Common myeloid progenitor, CD34-positive (primary cell): Measurements from ENCODE around the gene PADI4.
"Not testable (repeated sequence)": the region's sequence is repeated elsewhere in the genome, so short reads cannot be mapped to it uniquely, and the experiment has no call there.

Source experiments
- CTCF ChIA-PET: fragments of 350-600 bp; sonication (Branson Sonifier 250); formaldehyde crosslinking; loops from one replicate; lab custom pipeline; 2021; ENCODE audit warnings: antibody characterized with exemption; lab: Charles Lee
- POLR2A ChIA-PET: fragments of 350-600 bp; sonication (Branson Sonifier 250); formaldehyde crosslinking; loops from one replicate; lab custom pipeline; 2021; ENCODE audit warnings: antibody characterized with exemption; lab: Charles Lee
- DNase-seq, 3 donors: peaks; one replicate each; pipeline versions ENCODE4 v3.0.0 to v3.0.0-alpha.2; 2013
- H3K27ac ChIP-seq, 2 experiments: 1 replicate in 1 of 2; 2 replicates in 1 of 2; pipeline ENCODE4 v1.7.0; 2013; ENCODE audit warnings: inconsistent platforms in 2 of 2, low read length in 2 of 2, mild to moderate bottlenecking in 2 of 2, low read depth in 1 of 2, moderate library complexity in 1 of 2; ENCODE audit not compliant: severe bottlenecking in 2 of 2, insufficient read depth in 1 of 2, poor library complexity in 1 of 2
- H3K27me3 ChIP-seq, 5 experiments: replicated peaks in 2 of 5; 1 replicate in 3 of 5; 2 replicates in 2 of 5; pipeline versions ENCODE4 v1.6.1 to v1.7.0; 2013; ENCODE audit warnings: low read length in 4 of 5, mild to moderate bottlenecking in 2 of 5, moderate library complexity in 2 of 5, inconsistent platforms in 1 of 5; ENCODE audit not compliant: insufficient read depth in 5 of 5, control insufficient read depth in 4 of 5
- H3K36me3 ChIP-seq, 4 experiments: 1 replicate in 2 of 4; 2 replicates in 2 of 4; pipeline versions ENCODE4 v1.6.1 to v1.7.0; 2013; ENCODE audit warnings: low read length in 3 of 4, control low read depth in 1 of 4, mild to moderate bottlenecking in 1 of 4; ENCODE audit not compliant: control insufficient read depth in 4 of 4, insufficient read depth in 4 of 4
- H3K4me1 ChIP-seq, 4 experiments: 1 replicate in 3 of 4; 2 replicates in 1 of 4; pipeline versions ENCODE4 v1.6.1 to v1.7.1; 2013; ENCODE audit warnings: low read length in 3 of 4, mild to moderate bottlenecking in 3 of 4, control low read depth in 1 of 4, inconsistent platforms in 1 of 4, moderate library complexity in 1 of 4; ENCODE audit not compliant: control insufficient read depth in 4 of 4, insufficient read depth in 4 of 4; ENCODE audit errors: control extremely low read depth in 1 of 4
- H3K4me3 ChIP-seq, 7 experiments: 1 replicate in 4 of 7; 2 replicates in 3 of 7; pipeline versions ENCODE4 v1.5.1 to v1.7.0; 2013; ENCODE audit warnings: mild to moderate bottlenecking in 7 of 7, low read length in 6 of 7, moderate library complexity in 6 of 7, inconsistent platforms in 2 of 7, low read depth in 2 of 7, control low read depth in 1 of 7; ENCODE audit not compliant: insufficient read depth in 4 of 7, control insufficient read depth in 1 of 7; ENCODE audit errors: extremely low read depth in 1 of 7
- H3K9me3 ChIP-seq, 5 experiments: 1 replicate in 4 of 5; 2 replicates in 1 of 5; pipeline versions ENCODE4 v1.6.1 to v1.7.1; 2013; ENCODE audit warnings: low read length in 4 of 5, mild to moderate bottlenecking in 2 of 5, inconsistent platforms in 1 of 5, low read depth in 1 of 5, moderate library complexity in 1 of 5; ENCODE audit not compliant: control insufficient read depth in 4 of 5, insufficient read depth in 2 of 5; ENCODE audit errors: control extremely low read depth in 1 of 5
- WGBS: methylation state at CpG from one replicate; pipeline ENCODE4 v1.1.5; 2013; ENCODE audit not compliant: insufficient coverage; 5-methylcytosine and 5-hydroxymethylcytosine counted together

Gene PADI4

GRCh38 chr1:17316704-17317103 lies 8.7 kb downstream of the PADI4 start:
- CTCF ChIA-PET = no interaction called here
- Histone ChIP-seq H3K27ac (no peak overlapping the region), H3K27me3 (no peaks in the 10 kb centered on the region), H3K36me3 (no peaks in the 10 kb centered on the region), H3K4me3 (no peak overlapping the region), H3K4me1 (peaks cover 0 to 5% (median 0%) of the 10 kb centered on the region in 4 experiments), H3K9me3 (no peaks in the 10 kb centered on the region)
- 89% methylated on average over 9 of the region's 9 CpGs for WGBS
- no peak for DNase-seq
- POLR2A ChIA-PET = no interaction called here

DNA sequence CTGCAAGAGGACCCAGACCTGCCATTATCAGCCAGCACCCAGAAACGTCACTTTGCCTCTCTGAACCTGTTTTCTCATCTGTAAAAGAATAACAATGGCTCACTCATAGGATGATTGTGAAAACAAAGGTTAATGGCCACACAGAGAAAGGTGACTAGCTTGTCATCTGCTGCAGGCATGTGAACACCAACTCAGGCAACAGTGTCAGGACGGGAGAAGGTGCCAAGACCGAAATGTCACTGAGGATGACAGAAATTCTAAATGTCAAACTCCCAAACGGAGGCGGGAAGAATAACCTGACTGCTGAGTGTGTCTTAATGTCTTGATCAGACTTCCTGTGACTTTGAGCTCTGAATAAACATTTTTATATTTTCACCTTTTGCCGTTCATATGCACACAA lies 10.3 kb downstream of the PADI4 start:
- Histone ChIP-seq H3K27ac (no peak overlapping the region), H3K27me3 (no peaks in the 10 kb centered on the region), H3K4me1 (peaks cover 0 to 5% (median 0%) of the 10 kb centered on the region in 4 experiments), H3K9me3 (no peaks in the 10 kb centered on the region), H3K36me3 (no peaks in the 10 kb centered on the region), H3K4me3 (no peak overlapping the region)
- CTCF ChIA-PET = interaction anchor here (1.6 kb wide), 1 partner anchor 10 kb away, joined by 5 read pairs; the partner anchor contains the start of gene PADI4
- POLR2A ChIA-PET = no interaction called here
- DNase-seq = no peak
- 91% methylated on average over 5 of the region's 6 CpGs for WGBS

DNA sequence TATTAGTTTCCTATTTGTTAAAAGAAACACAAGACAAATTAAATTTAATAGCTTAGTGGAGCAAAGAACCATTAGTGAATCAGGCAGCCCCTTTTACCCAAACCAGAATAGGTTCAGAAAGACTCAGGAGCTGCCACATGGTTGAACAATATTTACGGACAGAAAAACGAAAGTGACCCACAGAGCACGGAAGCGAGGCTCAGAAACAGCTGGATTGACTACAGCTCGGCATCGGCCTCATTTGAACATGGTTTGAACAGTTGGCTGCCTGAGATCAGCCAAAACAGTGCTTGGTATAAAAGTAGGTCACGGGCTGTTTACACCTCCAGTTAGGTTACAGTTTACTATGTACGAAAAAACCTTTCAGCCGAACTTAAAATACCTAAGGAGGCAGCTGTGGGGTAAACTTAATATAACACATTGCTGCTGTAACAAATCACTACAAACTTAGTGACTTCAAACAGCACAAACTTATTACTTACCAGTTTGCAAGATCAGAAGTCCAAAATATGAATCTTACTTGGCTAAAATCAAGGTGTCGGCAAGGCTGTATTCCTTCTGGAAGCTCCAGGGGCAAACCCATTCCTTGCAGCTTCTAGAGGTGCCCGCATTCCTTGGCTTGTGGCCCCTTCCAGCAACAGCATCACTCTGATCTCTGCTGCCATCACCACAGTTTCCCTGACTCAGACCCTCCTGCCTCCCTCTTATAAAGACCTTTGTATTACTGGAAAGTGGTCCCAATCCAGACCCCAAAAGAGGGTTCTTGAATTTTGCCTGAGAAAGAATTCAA lies 11.8 kb downstream of the PADI4 start:
- no peak overlapping the region for H3K4me3 ChIP-seq
- CTCF ChIA-PET = interaction anchor here (1.2 to 1.6 kb wide), 2 partner anchors 12 to 43 kb away, joined by 3 to 5 read pairs; partner anchors contain the start of gene PADI4

GRCh38 chr1:17321857-17322390 lies 13.9 kb downstream of the PADI4 start:
- DNase-seq, H3K36me3 ChIP-seq, POLR2A ChIA-PET, H3K4me1 ChIP-seq, H3K4me3 ChIP-seq, H3K27ac ChIP-seq, H3K9me3 ChIP-seq, H3K27me3 ChIP-seq: not testable (repeated sequence)
- WGBS = 92% methylated on average over 4 of the region's 6 CpGs
- CTCF ChIA-PET = interaction anchor here (1.5 kb wide), 1 partner anchor 13 kb away, joined by 6 read pairs; no protein-coding TSS in a partner anchor

More for the DNA sequence above, 11.8 kb downstream of the PADI4 start:
- Histone ChIP-seq H3K4me1 (peaks cover 0 to under 1% (median 0%) of the 10 kb centered on the region in 4 experiments), H3K36me3 (no peaks in the 10 kb centered on the region), H3K27me3 (no peaks in the 10 kb centered on the region), H3K27ac (no peak overlapping the region), H3K9me3 (no peaks in the 10 kb centered on the region)
- WGBS = 97% methylated on average over 8 of the region's 11 CpGs
- POLR2A ChIA-PET = no interaction called here
- DNase-seq = no peak

- no peaks in the 10 kb centered on the region for H3K27me3 ChIP-seq
- no peak overlapping the region for H3K27ac ChIP-seq
- WGBS = no CpG with 5 or more reads among the region's 5 CpGs
- H3K4me3 ChIP-seq = no peak overlapping the region
- DNase-seq = no peak
- H3K36me3 ChIP-seq = peaks cover 0 to 3% (median under 1%) of the 10 kb centered on the region in 4 experiments
- no peaks in the 10 kb centered on the region for H3K9me3 ChIP-seq
- CTCF ChIA-PET = no interaction called here
- no peaks in the 10 kb centered on the region for H3K4me1 ChIP-seq
- POLR2A ChIA-PET = no interaction called here
Measured at GRCh38 chr1:17328855-17329254, 20.9 kb downstream of the PADI4 start.

DNA sequence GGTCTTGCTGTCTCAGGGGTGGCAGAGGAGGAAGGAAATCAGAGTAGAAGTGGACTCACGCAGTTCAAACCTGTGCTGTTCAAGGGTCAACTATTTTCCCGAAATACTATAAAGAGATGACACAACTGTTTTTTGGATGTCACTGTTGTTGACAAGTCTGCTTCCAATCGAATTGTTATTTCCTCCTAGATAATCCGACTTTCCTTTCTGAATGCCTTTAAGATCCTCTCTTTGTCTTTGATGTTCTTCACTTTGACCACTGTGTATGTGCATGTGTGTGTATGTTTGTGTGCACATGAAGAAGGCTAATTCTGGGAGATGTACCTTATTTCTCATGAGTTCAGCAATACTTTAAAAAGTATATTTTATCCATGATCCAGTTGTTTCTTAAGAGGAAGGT lies 21.6 kb downstream of the PADI4 start:
- Histone ChIP-seq H3K27ac (no peak overlapping the region), H3K36me3 (peaks cover 0 to 3% (median under 1%) of the 10 kb centered on the region in 4 experiments), H3K27me3 (no peaks in the 10 kb centered on the region), H3K4me1 (no peaks in the 10 kb centered on the region), H3K4me3 (no peak overlapping the region), H3K9me3 (no peaks in the 10 kb centered on the region)
- DNase-seq = no peak
- WGBS = 79% methylated on average over 2 of the region's 4 CpGs
- ChIA-PET CTCF (no interaction called here), POLR2A (no interaction called here)

- Histone ChIP-seq H3K4me3 (no peak overlapping the region), H3K36me3 (peaks cover 0 to 3% (median under 1%) of the 10 kb centered on the region in 4 experiments), H3K27me3 (no peaks in the 10 kb centered on the region), H3K4me1 (no peaks in the 10 kb centered on the region), H3K27ac (no peak overlapping the region), H3K9me3 (no peaks in the 10 kb centered on the region)
- POLR2A ChIA-PET = no interaction called here
- DNase-seq = no peak
- WGBS = 78% methylated on average over 5 of the region's 7 CpGs
- CTCF ChIA-PET = interaction anchor here (1.1 to 1.6 kb wide), 2 partner anchors 54 to 59 kb away, joined by 3 to 5 read pairs; no protein-coding TSS in a partner anchor
Measured at GRCh38 chr1:17330856-17331255, 22.9 kb downstream of the PADI4 start.
